Right renal cortex interstitium (tissue), 3 donors: Measurements from ENCODE around the gene OGFOD2. TPM values are rescaled to one million over a fixed set of nuclear protein-coding genes. Genes with fewer than 3 reads are reported as not detected.

Experiments
- DNase-seq, 3 donors: peaks; one replicate each; pipeline ENCODE4 v3.0.0-alpha.2; 2013; ENCODE audit warnings: low read depth in 3 of 3, low spot score in 2 of 3
- polyA plus RNA-seq, 3 donors: library from polyadenylated mRNA; unstranded; fragments of 120-200 nt; gene quantifications; one replicate each; pipeline ENCODE4 v1.2.1, GENCODE V29; 2013; ENCODE audit not compliant: insufficient read length in 3 of 3

Gene OGFOD2
- polyA plus RNA-seq, 3 donors: 12.0 to 13.9 (median 13.4) TPM

DNA sequence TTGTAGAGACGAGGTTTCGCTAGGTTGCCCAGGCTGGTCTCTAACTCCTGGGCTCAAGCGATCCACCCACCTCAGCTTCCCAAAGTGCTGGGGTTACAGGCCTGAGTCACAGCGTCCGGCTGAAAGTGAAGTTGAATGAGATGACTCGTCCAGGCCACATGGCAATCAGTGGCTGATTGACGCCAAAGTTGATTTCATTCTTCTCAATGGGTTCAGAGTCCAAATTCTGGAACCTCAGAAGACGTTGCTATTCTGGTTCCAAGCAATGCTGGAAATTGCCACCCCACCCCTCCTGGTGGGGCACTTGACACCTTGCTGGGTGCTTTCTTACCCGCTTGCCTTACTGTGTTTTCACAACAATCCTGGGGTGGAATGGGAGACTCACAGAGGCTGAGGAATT lies 23.6 kb upstream of the OGFOD2 start:
- no peak for DNase-seq

DNA sequence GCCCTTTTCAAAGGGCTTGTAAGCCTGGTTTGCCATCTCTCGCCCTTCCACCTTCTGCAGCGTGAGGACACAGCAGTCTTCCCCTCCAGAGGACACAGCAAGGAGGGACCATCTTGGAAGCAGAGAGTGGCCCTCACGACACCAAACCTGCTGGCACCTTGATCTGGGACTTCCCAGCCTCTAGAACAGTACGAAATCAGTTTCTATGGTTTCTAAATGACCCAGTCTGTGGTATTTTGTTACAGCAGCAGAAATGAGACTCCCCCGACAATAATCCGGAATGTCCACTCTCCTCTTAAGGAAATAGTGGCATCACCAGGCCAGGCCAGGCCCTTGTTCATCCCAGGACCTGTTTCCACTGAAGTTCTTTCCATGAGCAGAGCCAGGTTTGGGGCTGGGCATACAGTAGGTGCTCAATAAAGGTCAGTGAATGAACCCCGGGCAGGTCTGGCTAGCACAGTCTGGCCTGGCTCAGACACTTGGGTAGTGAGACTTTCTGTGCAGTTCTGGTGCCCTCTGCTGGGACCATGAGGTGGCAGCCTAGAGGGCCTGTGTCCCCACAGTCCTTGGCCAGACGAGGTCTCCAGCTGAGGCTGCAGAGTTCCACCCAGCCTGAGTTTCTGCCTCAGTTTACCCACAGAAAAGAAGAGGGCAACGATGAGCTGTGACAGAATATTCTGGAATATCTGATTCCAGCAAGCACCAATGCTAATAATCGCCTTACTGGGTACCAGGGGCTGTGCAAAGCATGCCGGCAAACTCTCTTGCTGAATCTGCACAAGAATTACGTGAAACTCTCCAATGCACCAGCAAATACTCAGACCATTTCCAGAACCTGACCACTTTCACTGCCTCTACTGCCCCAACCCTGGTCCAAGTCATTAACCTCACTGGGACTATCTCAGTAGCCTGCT lies 22.8 kb upstream of the OGFOD2 start:
- DNase-seq: no peak

DNA sequence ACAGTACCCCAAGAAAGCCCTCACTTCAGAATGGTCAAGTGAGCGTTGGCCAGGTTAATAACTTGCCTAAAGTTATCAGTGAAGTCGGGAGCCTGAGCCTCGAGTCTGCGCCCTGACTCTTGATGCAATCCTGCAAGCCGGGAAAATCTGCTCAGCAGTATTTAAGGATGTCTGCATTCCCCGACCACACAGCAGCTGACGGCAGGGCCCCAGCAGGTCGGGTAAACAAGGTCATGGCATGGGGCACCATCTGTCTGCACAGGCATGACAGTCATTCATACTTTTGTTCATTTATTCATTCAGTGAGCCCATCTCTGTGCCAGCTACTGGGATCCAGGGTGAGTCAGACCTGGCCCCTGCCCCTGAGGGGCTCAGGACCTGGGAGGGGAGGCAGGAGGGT lies 19.9 kb upstream of the OGFOD2 start:
- no peak for DNase-seq

DNA sequence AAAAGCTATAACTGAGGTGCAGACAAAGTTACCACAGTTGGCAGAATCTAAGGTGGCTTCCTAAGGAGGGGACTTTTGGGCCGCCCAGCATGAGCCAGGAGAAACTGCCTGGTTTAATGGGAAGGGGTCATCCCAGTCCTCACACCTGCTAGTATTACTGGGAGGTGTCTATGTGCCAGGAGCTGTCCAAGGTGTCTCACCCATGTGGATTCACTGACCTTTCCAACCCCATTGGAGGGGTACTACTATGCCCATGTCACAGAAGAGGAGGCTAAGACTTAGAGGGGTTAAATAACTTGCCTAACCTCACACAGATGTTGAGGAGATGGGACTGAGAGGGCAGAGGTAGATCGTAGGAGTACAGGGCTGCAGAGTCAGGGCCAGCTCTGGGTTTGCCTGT lies 19.0 kb upstream of the OGFOD2 start:
- DNase-seq: no peak

DNA sequence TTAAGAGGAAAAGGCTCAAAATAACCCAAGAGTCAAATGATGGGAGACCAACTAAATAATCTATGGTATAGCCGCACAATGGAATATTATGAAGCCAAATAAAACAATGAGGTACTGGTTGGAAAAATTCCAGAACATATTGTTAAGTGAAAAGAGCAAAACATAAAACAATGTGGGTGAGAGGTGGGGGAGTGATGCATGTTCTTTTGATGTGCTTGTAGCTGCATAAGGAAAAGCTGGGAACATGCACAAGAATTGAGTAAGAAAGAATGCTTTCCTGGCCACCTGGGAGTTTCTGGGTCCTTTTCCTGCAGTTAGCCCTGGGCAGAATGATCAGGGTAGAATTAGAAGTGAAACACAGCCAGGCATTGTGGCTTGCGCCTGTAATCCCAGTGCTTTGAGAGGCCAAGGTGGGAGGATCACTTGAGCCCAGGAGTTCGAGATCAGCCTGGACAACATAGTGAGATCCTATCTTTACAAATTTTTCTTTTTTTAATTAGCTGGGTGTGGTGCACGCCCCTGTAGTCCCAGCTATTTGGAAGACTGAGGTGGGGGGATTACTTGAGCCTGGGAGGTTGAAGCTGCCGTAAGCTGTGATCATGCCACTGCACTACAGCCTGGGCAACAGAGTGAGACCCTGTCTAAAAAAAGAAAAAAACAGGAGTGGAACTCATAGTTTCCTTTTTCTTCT lies 16.7 kb upstream of the OGFOD2 start:
- DNase-seq: no peak

DNA sequence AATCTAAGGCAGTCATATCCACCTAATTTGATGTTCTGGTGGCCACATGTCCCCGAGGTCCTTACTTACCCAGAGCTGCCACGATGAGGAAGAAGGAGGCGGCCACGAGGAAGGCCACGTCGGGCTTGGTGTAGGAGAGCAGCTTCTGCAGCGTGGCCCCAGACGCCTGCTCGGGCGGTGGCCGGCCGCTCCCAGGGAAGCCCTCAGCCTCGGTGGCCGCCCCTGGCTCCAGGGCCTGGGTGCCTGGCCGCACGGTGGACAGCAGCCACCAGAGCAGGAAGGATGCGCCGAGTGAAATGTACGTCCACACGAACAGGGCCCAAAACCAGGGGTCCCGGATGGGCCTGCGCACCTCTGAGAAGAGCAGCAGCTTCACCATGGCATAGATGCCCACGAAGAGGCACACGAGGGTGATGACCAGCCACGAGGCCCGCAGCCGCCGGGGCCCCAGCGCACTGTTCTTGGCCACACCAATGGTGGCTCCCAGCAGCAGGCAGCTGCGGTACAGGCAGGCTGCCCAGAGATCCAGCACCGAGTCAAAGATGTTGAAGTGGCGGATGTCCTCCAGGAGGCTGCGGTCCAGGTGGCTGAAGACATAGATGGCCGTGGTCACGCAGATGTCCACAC lies 15.4 kb upstream of the OGFOD2 start:
- no peak for DNase-seq

DNA sequence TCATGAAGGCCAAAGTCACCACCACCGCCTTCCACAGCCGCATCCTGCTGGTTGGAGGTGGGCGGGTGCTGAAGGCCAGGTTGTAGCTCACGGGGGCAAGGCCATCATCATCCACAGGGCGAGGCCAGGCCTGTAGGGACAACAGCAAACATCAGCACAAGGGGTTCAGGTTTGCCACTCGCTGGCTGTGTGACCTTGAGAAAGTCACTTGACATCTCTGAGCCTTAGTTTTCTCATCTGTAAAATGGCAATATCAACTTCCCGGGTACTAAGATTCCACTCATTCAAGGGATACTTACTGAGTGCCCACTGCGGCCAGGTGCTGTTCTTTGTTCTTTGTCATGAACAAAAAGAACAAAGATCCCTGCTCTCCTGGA lies 14.9 kb upstream of the OGFOD2 start:
- DNase-seq: no peak

DNA sequence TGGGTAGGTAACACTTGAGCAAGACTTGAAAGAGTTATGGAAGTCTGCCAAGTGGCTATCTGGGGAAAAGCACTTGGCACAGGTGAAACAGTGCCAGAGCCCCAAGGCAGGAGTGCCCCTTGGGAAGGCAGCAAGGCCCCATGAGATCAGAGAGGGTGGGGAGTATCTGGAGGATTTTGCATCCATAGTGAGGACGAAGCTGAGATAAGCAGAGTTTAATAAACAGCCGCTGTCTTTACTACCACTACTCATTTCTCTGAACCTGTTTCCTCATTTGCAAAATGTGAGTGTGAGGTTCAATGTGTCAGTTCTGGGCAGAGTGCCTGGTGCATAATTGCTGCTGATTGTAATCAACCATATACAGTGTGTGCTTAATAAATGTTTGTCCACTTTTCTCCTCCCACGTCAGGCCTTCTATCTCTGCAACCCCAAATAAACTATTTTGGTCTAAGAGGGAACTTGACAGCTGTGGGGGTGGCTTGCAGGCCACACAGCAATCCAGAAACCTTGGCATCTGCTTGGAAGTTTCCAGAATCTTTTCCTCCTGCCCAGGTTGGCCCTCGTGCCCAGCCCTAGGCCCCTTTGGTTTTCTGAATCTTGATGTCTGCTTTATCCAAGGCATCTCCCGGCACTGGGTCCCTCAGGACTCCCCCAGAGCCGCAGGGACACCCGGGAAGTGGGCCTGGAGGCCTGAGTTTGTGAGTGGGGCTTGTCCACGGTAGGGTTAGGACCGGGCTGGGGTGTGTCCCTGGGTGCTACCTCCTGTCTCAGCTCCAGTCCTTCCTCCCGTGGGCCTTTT lies 13.3 kb upstream of the OGFOD2 start:
- no peak for DNase-seq

DNA sequence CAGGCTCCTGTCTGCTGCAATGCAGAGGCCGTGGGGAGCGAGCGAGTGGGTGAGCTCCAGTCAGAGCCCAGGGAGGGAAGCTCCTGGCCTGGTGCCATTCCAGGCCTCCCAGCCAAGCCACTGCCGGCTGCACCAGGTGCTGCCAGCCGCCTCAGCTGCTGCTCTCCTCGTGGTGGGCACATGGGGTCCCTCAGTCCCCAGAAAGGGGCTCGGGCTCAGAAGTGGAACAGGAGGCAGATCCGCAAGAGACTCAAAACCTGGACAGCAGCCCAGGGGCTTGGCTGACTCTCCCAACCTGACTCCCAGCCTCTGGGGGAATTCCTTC lies 11.1 kb upstream of the OGFOD2 start:
- DNase-seq: no peak

DNA sequence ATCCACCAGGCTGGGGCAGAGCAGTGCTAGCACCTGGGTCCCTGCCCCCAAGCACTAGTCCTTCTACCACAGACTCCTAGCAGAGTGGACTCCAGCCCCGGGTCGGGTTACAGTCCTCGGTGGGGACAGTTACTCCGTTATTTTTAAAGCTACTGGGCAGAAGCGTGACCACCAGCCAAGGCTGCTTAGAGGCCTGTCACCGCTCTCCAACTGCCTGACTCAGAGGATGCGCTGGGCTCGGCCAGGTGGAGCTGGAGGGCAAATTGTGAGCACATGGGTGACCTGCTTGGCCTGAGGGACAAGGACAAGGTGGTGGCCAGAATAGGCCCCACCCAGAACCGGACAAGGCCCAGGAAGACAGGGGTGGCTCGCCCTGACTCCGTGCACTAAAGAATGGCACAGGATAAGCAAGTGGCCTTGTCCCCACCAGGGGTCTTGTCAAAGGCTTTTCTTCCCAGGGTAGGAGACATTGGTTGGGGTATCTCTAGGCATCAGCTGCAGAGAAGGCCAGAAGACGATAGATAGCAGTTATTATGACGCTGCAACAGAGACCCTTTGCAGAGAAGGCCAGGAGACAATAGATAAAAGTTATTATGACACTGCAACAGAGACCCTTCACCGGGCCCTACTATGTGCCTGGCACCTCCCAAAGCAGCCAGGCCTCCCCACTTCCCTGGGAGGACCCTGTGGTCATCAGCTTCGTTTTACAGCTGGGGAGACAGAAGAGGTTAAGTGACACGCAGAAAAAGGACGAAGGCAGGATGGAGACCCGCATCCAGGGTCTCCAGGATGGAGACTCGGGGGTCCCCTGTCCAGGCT lies 10.4 kb upstream of the OGFOD2 start:
- DNase-seq: no peak

DNA sequence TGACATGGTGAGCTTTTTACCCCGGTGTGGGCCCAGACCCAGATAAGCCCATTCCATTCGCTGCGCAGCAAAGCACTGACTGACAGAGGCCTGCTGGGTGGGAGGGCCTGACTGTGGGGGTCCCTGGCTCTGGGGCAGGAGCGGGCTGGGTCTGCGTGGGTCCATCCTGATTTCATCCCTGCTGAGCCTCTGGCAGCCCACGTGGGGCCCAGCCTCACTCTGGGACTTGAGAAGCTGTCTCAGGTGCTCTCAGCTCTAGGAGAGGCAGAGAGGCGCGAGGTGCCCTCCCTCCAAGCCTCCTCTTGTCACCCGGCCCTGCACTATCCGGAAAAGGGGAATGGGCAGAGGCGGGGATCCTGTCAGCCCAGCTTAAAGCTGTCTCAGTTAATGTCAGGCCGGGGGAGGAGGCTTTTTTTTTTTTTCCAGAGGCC lies 9.7 kb upstream of the OGFOD2 start:
- DNase-seq: no peak

DNA sequence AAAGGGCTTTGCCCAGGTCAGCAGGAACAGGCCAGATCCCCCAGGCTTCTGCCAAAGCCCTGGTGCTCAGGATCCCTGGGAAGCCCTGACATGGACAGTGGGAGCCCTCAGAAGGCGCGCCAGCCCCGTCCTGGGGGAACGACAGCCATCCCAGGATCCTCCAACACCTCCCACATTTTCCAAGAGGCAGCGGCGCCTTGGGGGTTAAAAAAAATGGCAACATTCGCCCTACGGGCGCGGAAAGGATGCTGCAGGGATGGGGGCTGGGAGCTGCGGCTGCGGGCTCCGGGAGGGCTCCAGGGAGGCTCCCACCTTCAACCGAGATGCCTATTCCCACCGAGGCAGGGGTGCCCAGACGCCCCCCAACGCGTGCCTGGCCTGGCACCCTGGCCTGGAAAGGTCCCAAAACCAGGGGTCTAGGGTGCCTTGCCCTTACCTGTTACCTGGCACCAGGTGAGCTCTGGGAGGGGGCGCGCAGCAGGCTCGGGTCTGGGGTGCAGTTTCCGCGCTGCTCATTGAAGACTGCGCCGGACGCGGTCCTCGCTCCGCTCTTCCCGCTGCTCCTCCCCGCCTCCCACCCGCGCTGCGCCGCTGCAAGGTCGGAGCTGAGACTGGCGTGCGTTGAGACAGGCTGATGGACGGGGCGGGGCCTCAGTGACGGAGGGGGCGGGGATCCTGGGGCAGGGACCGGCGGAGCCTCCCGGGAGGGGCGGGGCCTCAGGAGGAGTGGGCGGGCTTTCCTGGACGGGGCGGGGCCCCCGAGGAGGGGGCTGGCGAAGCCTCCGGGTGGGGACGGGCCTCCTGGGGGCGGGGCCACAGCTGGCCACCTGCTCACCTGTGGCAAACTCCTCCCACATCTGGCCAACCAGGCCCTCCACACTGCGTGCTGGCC lies 8.9 kb upstream of the OGFOD2 start, which contains the start of gene ABCB9:
Gene ABCB9 (minus strand): TSS at position 613 of the 892 bp plus-strand sequence. CDS start 6,228 bp downstream, outside the sequence.
- DNase-seq: peak in 1 of 3 donors; percentile 62

DNA sequence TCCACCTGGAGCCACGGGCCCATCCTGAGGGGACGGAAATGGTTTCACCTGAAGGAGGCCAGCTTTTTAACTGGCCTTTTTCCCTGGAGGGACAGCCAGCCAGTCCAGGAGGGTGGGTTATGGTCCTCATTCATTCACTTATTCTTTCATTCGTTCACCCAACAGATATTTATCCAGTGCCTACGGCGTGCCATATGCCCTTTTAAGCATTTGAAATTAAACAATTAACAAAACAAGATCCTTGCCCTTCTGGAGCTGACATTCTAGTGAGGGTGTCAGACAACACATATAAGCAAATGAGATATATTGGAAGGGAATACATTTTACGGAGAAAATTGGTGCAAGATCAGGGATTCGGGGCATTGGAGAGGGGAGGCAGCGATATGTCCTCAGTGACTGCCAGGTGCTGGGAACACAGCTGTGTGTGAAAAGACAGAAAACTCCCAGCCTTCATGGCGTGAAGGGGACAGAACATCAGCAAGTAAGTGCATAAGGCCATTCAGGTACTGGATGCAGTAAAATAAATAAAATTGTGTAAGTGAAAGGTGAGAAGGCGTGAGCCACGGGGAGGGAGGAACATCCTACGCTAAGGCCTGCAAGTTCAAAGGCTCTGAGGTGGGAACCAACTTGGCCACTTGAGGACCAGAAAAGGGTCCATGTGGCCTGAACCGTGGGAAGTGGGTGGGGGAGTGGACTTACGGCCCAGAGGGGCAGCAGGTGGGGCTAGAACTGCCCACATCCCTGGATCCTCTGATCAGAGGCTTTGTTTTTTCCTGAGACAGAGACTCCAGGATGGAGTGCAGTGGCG lies 8.1 kb upstream of the OGFOD2 start:
- DNase-seq: no peak

DNA sequence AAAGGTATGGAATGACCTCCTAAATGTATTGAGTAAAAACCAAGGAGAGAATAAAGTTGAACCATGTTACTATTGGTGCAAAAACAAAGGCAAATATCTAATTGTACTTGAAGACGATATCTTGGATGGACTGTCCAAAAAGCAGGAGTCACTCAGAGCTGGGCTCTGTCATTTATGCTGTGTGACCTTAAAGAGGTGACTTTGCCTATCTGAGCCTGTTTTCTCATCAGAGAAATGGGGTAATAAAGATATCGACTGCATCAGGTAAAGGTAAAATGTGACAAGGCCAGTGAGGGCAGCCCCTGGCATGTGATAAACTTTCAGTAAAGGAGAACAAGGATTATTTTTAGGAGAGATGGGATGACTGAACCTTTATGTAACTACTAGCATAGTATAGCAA lies 6.9 kb upstream of the OGFOD2 start:
- no peak for DNase-seq

DNA sequence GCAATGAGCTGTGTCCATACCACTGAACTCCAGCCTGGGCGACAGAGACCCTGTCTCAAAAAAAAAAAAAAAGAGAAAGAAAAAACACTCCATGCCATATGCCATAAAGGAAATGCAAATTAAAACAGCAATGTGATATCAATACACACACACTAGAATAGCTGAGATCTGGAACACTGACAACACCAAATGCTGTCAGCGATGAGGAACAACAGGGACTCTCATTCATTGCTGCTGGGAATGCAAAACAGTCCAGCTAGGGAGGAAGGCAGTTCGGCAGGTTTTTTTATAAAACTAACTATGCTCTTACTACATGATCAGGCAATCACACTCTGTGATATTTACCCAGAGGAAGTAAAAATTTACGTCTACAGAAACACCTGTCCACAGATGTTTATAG lies 5.4 kb upstream of the OGFOD2 start:
- no peak for DNase-seq

DNA sequence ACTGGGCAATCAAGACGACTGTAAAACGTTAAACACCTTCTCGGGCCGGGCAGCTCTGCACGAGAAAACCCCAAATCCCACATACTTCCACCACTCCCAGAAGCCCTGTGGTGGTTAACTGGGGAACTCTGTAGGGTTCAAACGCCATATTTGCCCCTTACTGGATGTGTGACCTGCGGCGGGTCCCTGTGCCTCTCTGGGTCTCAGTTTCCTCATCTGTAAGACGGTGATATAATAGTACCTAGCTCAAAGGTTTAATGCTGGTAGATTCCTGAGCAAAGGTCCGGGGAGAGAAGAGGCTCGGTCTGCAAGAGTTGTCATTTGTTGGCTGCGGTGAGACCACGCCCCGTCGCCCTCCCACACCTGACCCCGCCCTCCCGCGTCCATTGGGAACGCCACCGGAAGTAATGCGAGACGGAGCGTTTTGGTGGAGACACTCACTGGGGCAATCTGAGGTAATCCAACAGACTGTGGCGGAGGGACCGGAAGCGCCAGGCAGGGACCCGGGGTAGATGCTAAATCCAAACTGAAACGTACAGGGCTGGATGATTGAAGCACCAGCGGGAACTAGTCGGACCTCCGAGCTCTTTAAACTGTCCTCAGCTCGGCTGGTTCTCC lies 661 bp upstream of the OGFOD2 start:
- DNase-seq: peak; percentile 96 to 99 (median 98)

DNA sequence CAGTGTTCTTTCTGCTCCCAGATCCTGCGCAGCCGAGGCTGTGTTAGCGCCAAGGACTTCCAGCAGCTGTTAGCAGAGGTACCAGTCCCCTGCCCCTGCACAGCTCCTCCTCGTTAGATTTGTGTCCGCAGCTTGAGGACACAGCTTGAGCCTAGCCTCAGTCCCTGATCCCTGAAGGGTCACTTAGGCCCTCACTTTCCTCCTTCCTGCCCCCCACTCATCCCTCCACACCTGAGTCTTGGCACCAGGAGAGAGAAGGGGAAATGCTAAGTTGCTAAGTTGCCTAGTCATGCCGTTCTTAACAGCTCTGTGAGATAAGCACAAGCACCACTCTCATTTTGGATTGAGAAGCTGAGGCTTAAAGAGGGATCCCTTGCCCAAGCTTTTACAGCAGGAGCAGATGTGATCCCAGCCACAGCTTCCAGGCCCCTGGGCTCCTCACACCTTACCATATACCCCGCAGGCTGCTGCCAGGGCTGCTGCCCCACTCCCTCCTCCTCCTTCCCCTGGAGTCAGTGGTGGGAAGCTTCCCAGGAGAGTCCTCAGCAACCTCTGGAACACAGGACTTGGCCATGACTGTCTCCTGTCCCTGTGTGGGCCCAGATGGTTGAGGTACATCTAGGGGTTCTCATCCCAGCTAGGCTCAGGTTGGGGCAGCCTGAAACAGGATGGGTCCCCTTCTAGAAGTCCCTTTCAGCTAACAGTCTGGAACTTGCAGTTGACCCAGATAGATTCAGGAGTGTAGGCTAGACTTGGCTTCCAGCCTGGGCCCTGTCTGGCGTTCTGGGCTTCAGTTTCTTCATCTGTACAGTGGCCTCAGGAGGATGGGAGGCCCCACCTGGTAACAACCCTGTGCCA lies 975 bp downstream of the OGFOD2 start:
- DNase-seq: no peak
